ENCODE data around the gene FAM117B. TPM values are rescaled to one million over a fixed set of nuclear protein-coding genes. Genes with fewer than 3 reads are reported as not detected.
A peak's percentile ranks its signal among the peaks of the same experiment; 100 is the strongest.

Gene FAM117B
- total RNA-seq, 2 experiments from 2014 or later, result 46.8 to 50.4 TPM

DNA sequence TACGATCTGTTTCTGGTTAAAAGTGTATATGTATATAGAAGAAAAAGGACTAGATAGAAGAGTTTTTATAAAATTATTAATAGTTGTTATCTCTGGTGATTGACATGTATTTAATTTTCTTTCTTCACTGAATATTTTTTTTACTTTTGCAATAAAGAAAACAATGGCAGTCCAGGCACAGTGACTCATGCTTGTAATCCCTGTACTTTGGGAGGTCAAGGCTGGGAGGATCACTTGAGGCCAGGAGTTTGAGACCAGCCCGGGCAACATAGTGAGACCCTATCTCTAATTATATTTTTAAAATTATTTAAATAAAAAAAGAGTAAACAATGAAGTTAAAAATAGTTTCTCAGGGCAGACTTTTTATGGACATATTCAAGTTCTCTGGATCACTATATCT is 114.7 kb downstream of the FAM117B start:
- no peaks in the 10 kb centered on the region for H3K27me3 Mint-ChIP-seq
- H3K27ac ChIP-seq (ENCODE audit: low read depth in 1 of 2, low read length in 2 of 2), result no peak overlapping the region
- ATAC-seq (ENCODE audit: poor library complexity), result no peak
- H3K36me3 Mint-ChIP-seq (ENCODE audit: low read depth), result peaks cover 78% of the 10 kb centered on the region
- H3K4me1 ChIP-seq (ENCODE audit: insufficient read depth, low read length), result peaks cover 8% of the 10 kb centered on the region
- CTCF ChIA-PET, result no interaction called here
- H3K4me3 Mint-ChIP-seq, result no peak overlapping the region
- H3K27ac Mint-ChIP-seq, result peak overlapping the region; percentile 76
- intact Hi-C loops (cut with DNase I, micrococcal nuclease), result loop anchor here in 1 of 2 experiments (5.0 kb wide), 1 partner anchor 47 kb away; no protein-coding TSS in a partner anchor
- H3K9me3 ChIP-seq (ENCODE audit: control insufficient read depth in 1 of 2, insufficient read depth in 1 of 2, low read length in 2 of 2), result no peaks in the 10 kb centered on the region
- H3K4me3 ChIP-seq (ENCODE audit: low read length), result no peak overlapping the region
- H3K27me3 ChIP-seq (ENCODE audit: control insufficient read depth in 1 of 2, insufficient read depth in 2 of 2, low read length in 2 of 2), result no peaks in the 10 kb centered on the region
- TF ChIP-seq, protein P1, sequence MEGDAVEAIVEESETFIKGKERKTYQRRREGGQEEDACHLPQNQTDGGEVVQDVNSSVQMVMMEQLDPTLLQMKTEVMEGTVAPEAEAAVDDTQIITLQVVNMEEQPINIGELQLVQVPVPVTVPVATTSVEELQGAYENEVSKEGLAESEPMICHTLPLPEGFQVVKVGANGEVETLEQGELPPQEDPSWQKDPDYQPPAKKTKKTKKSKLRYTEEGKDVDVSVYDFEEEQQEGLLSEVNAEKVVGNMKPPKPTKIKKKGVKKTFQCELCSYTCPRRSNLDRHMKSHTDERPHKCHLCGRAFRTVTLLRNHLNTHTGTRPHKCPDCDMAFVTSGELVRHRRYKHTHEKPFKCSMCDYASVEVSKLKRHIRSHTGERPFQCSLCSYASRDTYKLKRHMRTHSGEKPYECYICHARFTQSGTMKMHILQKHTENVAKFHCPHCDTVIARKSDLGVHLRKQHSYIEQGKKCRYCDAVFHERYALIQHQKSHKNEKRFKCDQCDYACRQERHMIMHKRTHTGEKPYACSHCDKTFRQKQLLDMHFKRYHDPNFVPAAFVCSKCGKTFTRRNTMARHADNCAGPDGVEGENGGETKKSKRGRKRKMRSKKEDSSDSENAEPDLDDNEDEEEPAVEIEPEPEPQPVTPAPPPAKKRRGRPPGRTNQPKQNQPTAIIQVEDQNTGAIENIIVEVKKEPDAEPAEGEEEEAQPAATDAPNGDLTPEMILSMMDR (IDR thresholded peaks at IDR 0.05), result no peak
- H3K9me3 Mint-ChIP-seq, result peaks cover 2% of the 10 kb centered on the region
- POLR2A ChIA-PET, result no interaction called here
- no peaks in the 10 kb centered on the region for H3K36me3 ChIP-seq (ENCODE audit: insufficient read depth, low read length)
- no peak for DNase-seq
- H3K4me1 Mint-ChIP-seq (ENCODE audit: low read depth), result peaks cover 91% of the 10 kb centered on the region

- ATAC-seq (ENCODE audit: poor library complexity) (peak; percentile 54), DNase-seq (no peak)
- no peaks in the 10 kb centered on the region for H3K27me3 ChIP-seq (ENCODE audit: control insufficient read depth in 1 of 2, insufficient read depth in 2 of 2, low read length in 2 of 2)
- intact Hi-C loops (cut with DNase I, micrococcal nuclease), result loop anchor here in 1 of 2 experiments (5.0 kb wide), 1 partner anchor 114 kb away; no protein-coding TSS in a partner anchor
- H3K9me3 Mint-ChIP-seq, result no peaks in the 10 kb centered on the region
- TF ChIP-seq, protein P1 (IDR thresholded peaks at IDR 0.05), result no peak
- H3K27me3 Mint-ChIP-seq, result no peaks in the 10 kb centered on the region
- H3K4me3 Mint-ChIP-seq, result peak overlapping the region; percentile 64
- H3K36me3 Mint-ChIP-seq (ENCODE audit: low read depth), result peaks cover 80% of the 10 kb centered on the region
- ChIA-PET POLR2A (interaction anchor here (1.0 to 2.6 kb wide), 4 partner anchors 9 to 115 kb away, joined by 3 to 22 read pairs (median 6); partner anchors contain the start of gene FAM117B), CTCF (interaction anchor here (1.1 kb wide), 1 partner anchor 18 kb away, joined by 3 read pairs; no protein-coding TSS in a partner anchor)
- H3K27ac ChIP-seq (ENCODE audit: low read depth in 1 of 2, low read length in 2 of 2), result no peak overlapping the region
- no peaks in the 10 kb centered on the region for H3K36me3 ChIP-seq (ENCODE audit: insufficient read depth, low read length)
- H3K27ac Mint-ChIP-seq, result peak overlapping the region; percentile 76
- H3K4me1 ChIP-seq (ENCODE audit: insufficient read depth, low read length), result peaks cover 8% of the 10 kb centered on the region
- no peak overlapping the region for H3K4me3 ChIP-seq (ENCODE audit: low read length)
- H3K4me1 Mint-ChIP-seq (ENCODE audit: low read depth), result peaks cover 88% of the 10 kb centered on the region
- no peaks in the 10 kb centered on the region for H3K9me3 ChIP-seq (ENCODE audit: control insufficient read depth in 1 of 2, insufficient read depth in 1 of 2, low read length in 2 of 2)
These were observed 116.1 kb downstream of the FAM117B start for GRCh38 chr2:202750763-202751427.

GRCh38 chr2:202752071-202752470 is 117.3 kb downstream of the FAM117B start:
- peaks cover 8% of the 10 kb centered on the region for H3K4me1 ChIP-seq (ENCODE audit: insufficient read depth, low read length)
- ATAC-seq (ENCODE audit: poor library complexity) (peak; percentile 71), DNase-seq (peak in 3 of 14 experiments; percentile 17 to 24 (median 19))
- no peak overlapping the region for H3K4me3 Mint-ChIP-seq
- H3K27ac Mint-ChIP-seq, result peak overlapping the region; percentile 76
- peaks cover 80% of the 10 kb centered on the region for H3K36me3 Mint-ChIP-seq (ENCODE audit: low read depth)
- no peak overlapping the region for H3K27ac ChIP-seq (ENCODE audit: low read depth in 1 of 2, low read length in 2 of 2)
- no peak overlapping the region for H3K4me3 ChIP-seq (ENCODE audit: low read length)
- H3K27me3 Mint-ChIP-seq, result no peaks in the 10 kb centered on the region
- H3K36me3 ChIP-seq (ENCODE audit: insufficient read depth, low read length), result peaks cover 9% of the 10 kb centered on the region
- POLR2A ChIA-PET, result interaction anchor here (0.6 to 2.6 kb wide), 6 partner anchors 10 to 117 kb away, joined by 3 to 22 read pairs (median 6); partner anchors contain the start of gene FAM117B
- TF ChIP-seq, protein P1 (IDR thresholded peaks at IDR 0.05), result no peak
- CTCF ChIA-PET, result no interaction called here
- no peaks in the 10 kb centered on the region for H3K27me3 ChIP-seq (ENCODE audit: control insufficient read depth in 1 of 2, insufficient read depth in 2 of 2, low read length in 2 of 2)
- no peaks in the 10 kb centered on the region for H3K9me3 ChIP-seq (ENCODE audit: control insufficient read depth in 1 of 2, insufficient read depth in 1 of 2, low read length in 2 of 2)
- no peaks in the 10 kb centered on the region for H3K9me3 Mint-ChIP-seq
- H3K4me1 Mint-ChIP-seq (ENCODE audit: low read depth), result peaks cover 76% of the 10 kb centered on the region
- intact Hi-C loops (cut with DNase I, micrococcal nuclease), result loop anchor here in 1 of 2 experiments (5.0 kb wide), 1 partner anchor 115 kb away; no protein-coding TSS in a partner anchor
